HCT116 (cell line): ENCODE data around the gene GFPT2.

Experiments
- POLR2AphosphoS5 ChIP-seq: IDR thresholded peaks from 2 replicates; pipeline ENCODE4 v1.6.1; 2011; ENCODE audit warnings: mild to moderate bottlenecking, low read depth, low read length, moderate library complexity
- SIN3A ChIP-seq: IDR thresholded peaks from 2 replicates; pipeline ENCODE4 v1.6.1; 2012; ENCODE audit warnings: low read depth
- TF ChIP-seq, protein P1 (sequence below), 3 experiments: fragments of 200-600 bp in 1 of 3; sonication (generic) in 1 of 3; IDR thresholded peaks in 2 of 3; conservative IDR thresholded peaks in 1 of 3; 2 replicates each; pipeline ENCODE4 v1.5.1; 2012 to 2017; ENCODE audit warnings: low read depth in 2 of 3, low read length in 2 of 3, antibody characterized with exemption in 1 of 3, borderline replicate concordance in 1 of 3, control low read depth in 1 of 3, mild to moderate bottlenecking in 1 of 3, mixed read lengths in 1 of 3, mixed run types in 1 of 3, moderate library complexity in 1 of 3; ENCODE audit not compliant: insufficient read depth in 1 of 3

DNA sequence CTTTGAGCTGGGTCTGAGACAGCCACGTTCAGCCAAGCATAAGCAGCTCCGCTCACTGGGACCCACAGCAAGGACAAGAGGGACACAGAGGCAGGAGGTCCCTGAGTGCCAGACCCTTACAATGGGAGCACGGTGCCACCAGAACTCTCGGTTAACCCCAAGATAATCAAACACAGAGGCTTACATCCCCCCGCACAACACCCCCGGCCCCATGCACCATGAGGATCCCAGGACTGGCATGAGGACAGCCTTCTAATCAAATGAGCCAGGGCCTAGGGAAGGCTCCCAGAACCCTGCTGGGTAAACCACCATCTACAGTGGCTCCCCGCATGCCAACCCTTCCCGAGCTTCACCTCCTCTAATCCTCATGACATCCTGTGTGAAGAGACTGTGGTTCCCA, 7.4 kb downstream of the GFPT2 start:
- TF ChIP-seq, protein P1, sequence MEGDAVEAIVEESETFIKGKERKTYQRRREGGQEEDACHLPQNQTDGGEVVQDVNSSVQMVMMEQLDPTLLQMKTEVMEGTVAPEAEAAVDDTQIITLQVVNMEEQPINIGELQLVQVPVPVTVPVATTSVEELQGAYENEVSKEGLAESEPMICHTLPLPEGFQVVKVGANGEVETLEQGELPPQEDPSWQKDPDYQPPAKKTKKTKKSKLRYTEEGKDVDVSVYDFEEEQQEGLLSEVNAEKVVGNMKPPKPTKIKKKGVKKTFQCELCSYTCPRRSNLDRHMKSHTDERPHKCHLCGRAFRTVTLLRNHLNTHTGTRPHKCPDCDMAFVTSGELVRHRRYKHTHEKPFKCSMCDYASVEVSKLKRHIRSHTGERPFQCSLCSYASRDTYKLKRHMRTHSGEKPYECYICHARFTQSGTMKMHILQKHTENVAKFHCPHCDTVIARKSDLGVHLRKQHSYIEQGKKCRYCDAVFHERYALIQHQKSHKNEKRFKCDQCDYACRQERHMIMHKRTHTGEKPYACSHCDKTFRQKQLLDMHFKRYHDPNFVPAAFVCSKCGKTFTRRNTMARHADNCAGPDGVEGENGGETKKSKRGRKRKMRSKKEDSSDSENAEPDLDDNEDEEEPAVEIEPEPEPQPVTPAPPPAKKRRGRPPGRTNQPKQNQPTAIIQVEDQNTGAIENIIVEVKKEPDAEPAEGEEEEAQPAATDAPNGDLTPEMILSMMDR (IDR thresholded peaks at IDR 0.05 in 2 of 3, conservative IDR thresholded peaks at IDR 0.05 in 1 of 3; ENCODE audit: borderline replicate concordance in 1 of 3, insufficient read depth in 1 of 3, low read depth in 2 of 3, low read length in 2 of 3) = no peak
- TF ChIP-seq SIN3A (no peak), POLR2AphosphoS5 (no peak)
